GM12873 (cell line): ENCODE results near the gene MICU1.
A peak's percentile ranks its signal among the peaks of the same experiment; 100 is the strongest.

Source experiments
- CTCF ChIP-seq: IDR thresholded peaks from 2 replicates; pipeline ENCODE4 v1.5.1; 2012; ENCODE audit warnings: low read depth, mild to moderate bottlenecking, moderate library complexity, low read length, control low read depth; ENCODE audit not compliant: insufficient read depth; ENCODE audit errors: missing control alignments

MICU1 gene

GRCh38 chr10:72335394-72336258, 290.3 kb downstream of the MICU1 start:
- peak; percentile 42 for TF ChIP-seq CTCF

GRCh38 chr10:72334825-72335393, 291.0 kb downstream of the MICU1 start:
- peak; percentile 43 for TF ChIP-seq CTCF

- no peak for TF ChIP-seq CTCF
These were observed 291.6 kb downstream of the MICU1 start for GRCh38 chr10:72334196-72334824.

GRCh38 chr10:72333112-72334015, 292.5 kb downstream of the MICU1 start:
- TF ChIP-seq CTCF, result no peak

GRCh38 chr10:72332423-72333111, 293.3 kb downstream of the MICU1 start:
- TF ChIP-seq CTCF, result no peak

- TF ChIP-seq CTCF, result peak; percentile 42
These were observed 294.1 kb downstream of the MICU1 start for GRCh38 chr10:72331575-72332422.
